ENCODE results near the gene CLSTN2.

Gene CLSTN2

GRCh38 chr3:140468407-140468806 lies 533.4 kb downstream of the CLSTN2 start:
- no peak for DNase-seq

GRCh38 chr3:140469491-140469890 lies 534.5 kb downstream of the CLSTN2 start:
- no peak for DNase-seq

GRCh38 chr3:140470211-140470610 lies 535.2 kb downstream of the CLSTN2 start:
- DNase-seq, result no peak

- no peak for DNase-seq
These were observed 536.0 kb downstream of the CLSTN2 start for GRCh38 chr3:140470962-140471361.

GRCh38 chr3:140472306-140473020 lies 537.5 kb downstream of the CLSTN2 start:
- no peak for DNase-seq

GRCh38 chr3:140487566-140487965 lies 552.6 kb downstream of the CLSTN2 start:
- no peak for DNase-seq

GRCh38 chr3:140493271-140493670 lies 558.3 kb downstream of the CLSTN2 start:
- DNase-seq, result no peak

- no peak for DNase-seq
These were observed 560.0 kb downstream of the CLSTN2 start for GRCh38 chr3:140494970-140495369.

- no peak for DNase-seq
These were observed 562.3 kb downstream of the CLSTN2 start for GRCh38 chr3:140497331-140497730.

- DNase-seq, result peak in 1 of 2 experiments; percentile 22
These were observed 564.3 kb downstream of the CLSTN2 start for GRCh38 chr3:140499114-140499757.

- no peak for DNase-seq
These were observed 565.5 kb downstream of the CLSTN2 start for GRCh38 chr3:140500473-140500872.

GRCh38 chr3:140501061-140501769 lies 566.2 kb downstream of the CLSTN2 start:
- no peak for DNase-seq

- no peak for DNase-seq
These were observed 566.9 kb downstream of the CLSTN2 start for GRCh38 chr3:140501770-140502364.

- DNase-seq, result no peak
These were observed 570.2 kb downstream of the CLSTN2 start for GRCh38 chr3:140505213-140505612.

- no peak for DNase-seq
These were observed 570.9 kb downstream of the CLSTN2 start for GRCh38 chr3:140505876-140506275.

- DNase-seq, result no peak
These were observed 573.6 kb downstream of the CLSTN2 start for GRCh38 chr3:140508550-140508949.

- DNase-seq, result no peak
These were observed 574.5 kb downstream of the CLSTN2 start for GRCh38 chr3:140509534-140509933.

GRCh38 chr3:140510303-140510861 lies 575.4 kb downstream of the CLSTN2 start:
- no peak for DNase-seq

GRCh38 chr3:140521751-140522445 lies 586.9 kb downstream of the CLSTN2 start:
- no peak for DNase-seq

- DNase-seq, result no peak
These were observed 587.8 kb downstream of the CLSTN2 start for GRCh38 chr3:140522653-140523380.

- DNase-seq, result no peak
These were observed 588.6 kb downstream of the CLSTN2 start for GRCh38 chr3:140523600-140523999.

GRCh38 chr3:140527156-140527555 lies 592.2 kb downstream of the CLSTN2 start:
- DNase-seq, result no peak

Data from SHP77 (cell line).